HG03460 (cell line): ENCODE results near the gene ITGBL1.

ENCODE experiments used
- ATAC-seq: cut with Tn5 transposase; IDR thresholded peaks from one replicate; pipeline ENCODE4 v1.9.1; 2021; ENCODE audit not compliant: unreplicated experiment

Gene ITGBL1

DNA sequence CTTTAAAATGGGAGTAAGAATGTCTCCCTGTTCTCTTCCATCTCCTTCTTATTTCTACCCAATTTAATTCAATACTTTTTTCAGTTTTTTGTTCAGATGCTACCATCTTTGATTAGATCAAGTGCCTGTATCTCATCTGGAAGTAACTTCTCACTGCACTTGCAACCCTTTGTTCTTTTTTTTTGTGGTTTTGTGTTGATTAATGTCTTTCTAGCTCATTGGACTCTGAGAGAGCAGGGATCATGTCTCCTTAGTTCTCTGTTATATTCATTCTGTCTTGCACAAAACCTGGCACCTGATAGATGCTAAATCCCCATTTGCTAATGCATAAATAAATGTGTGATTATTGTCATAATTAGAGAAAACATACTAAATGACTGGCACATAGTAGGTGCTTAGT, 834 bp upstream of the ITGBL1 start:
- no peak for ATAC-seq

GRCh38 chr13:101453784-101454201, 1.3 kb downstream of the ITGBL1 start:
- peak; percentile 26 for ATAC-seq

GRCh38 chr13:101454767-101455166, 2.3 kb downstream of the ITGBL1 start:
- ATAC-seq = no peak

DNA sequence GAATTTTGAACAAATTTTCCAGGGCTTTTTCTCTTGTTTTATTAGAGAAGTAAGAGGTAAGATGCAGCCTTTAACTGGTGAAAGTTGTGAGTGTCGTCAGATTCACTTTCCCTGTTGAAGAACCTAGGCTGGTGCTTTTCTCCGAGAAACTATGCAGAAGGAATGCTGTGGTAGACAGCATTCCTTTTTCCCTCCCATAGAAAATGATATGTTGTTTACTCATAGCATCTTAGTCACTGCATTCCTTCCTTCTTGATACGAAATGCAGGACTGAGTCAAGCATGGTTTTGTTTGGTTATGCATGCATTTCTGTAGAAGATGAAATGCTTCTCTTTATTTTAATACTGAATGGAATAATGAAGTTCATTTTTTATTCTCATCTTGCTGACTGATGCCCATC, 3.4 kb downstream of the ITGBL1 start:
- no peak for ATAC-seq

DNA sequence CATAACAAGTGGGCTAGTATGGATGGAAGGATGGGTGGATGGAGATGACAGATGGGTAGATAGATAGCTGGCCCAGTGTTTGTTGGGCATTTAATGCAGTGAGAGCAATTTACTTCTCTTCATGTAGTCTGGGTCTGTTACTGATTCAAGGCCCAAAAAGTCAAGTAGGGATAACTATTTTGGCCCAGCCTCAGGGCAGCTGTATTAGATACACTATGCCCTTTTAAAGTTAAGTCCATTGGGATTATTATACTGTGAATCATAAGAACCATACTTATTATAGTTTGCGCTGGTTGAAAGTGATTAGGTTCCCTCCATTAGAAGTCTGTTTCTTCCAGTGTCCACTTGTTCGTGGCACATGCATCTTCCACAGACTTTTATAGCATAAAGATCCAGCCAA, 4.7 kb downstream of the ITGBL1 start:
- ATAC-seq = no peak

GRCh38 chr13:101465877-101466276, 13.4 kb downstream of the ITGBL1 start:
- no peak for ATAC-seq

DNA sequence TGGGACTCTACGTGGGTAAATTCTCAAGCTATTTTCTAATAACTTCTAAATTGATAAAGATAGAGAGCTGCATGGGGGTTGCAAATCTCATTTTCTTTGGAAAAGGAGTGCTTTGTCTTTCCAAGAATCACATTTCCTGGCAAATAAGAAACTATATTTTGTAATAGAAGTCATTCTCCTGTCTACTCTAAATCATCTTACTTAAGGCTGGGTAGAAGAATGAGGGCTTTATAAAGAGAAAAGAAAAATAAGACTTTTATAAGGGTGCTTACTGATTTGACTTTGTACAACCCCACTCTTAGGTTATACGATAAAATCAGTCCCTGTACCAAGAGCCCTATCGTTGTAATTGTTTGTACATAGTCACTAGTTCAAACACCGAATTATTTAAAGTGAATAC, 14.9 kb downstream of the ITGBL1 start:
- ATAC-seq = no peak

DNA sequence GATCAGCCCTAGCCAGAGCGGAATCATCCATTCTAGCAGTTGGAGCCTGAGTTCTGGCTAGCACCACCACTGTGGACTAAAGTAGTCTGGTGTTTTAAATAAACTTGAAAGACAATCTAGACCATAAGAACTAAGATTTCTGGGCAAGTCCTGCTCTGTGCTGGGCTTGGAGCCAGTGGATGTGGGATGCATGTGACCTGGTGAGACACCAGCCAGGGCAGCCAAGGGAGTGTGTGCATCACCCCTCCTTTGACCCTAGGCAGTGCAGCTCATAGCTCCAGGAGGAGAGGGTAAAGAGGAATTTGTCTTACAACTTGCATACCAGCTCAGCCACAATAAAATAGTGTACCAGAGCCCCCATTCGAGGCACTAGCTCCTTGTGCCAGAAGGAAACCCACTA, 21.0 kb downstream of the ITGBL1 start:
- ATAC-seq = no peak

DNA sequence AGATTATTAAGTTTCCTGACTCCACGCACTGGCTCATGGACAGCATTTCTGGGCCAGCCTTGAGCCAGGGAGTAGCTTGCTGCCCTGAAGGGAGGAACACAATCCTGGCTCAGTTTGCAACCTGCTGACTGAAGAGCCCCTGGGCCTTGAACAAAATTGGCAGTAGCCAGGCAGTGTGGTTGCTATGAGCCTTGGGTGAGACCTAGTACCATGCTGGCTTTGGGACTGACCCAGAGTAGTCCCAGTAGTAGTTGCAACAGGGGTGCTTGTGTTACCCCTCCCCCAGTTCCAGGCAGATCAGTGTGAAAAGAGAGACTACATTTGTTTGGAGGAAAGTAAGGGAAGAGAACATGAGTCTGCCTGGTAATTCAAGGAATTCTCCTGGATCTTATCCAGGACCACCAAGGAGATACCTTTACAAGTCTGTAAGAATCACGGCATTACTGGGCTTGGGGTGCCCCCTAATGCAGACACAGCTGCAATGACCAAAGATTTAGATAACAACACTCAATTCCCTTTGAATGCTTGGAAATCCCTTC, 22.0 kb downstream of the ITGBL1 start:
- no peak for ATAC-seq

GRCh38 chr13:101475536-101475935, 23.1 kb downstream of the ITGBL1 start:
- ATAC-seq = no peak

DNA sequence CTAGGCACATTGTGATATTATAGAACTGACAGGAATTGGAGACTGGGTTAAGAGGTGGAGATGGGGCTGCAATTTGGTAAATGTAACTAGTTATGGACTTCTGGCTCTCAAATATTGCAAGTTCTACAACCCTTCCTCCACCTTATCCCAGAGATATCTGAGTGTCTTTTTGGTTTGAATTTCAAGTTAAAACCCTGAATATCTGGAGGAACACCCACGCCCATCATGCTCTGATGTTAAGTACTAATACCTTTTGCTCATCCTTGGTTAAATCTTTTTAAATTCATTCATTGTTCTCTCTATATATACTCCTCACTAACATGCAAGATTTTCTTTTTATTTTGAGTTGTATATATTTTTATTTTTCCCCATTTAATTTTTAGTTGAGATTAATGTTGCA, 28.9 kb downstream of the ITGBL1 start:
- ATAC-seq = no peak

GRCh38 chr13:101486708-101487437, 34.4 kb downstream of the ITGBL1 start:
- no peak for ATAC-seq

GRCh38 chr13:101487438-101487830, 35.0 kb downstream of the ITGBL1 start:
- ATAC-seq = no peak

DNA sequence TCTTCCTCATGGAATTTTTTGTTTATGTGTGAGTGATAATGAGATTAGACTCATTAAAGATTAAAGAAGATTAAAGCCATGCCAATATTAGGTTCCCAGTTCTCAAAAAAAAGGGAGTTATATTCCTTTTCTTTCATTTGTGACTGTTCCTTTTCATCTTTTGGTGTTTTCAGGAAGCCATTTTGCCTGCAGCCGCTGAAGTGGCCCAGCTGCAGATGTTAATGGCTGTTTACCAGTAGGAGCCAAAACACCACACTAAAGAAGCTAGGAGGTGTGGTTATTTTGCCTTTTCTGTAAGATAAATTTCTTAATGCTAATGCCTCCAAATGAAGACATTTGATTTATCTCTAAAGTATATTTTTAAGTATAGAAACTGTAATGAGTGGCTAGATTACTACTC, 36.3 kb downstream of the ITGBL1 start:
- no peak for ATAC-seq

DNA sequence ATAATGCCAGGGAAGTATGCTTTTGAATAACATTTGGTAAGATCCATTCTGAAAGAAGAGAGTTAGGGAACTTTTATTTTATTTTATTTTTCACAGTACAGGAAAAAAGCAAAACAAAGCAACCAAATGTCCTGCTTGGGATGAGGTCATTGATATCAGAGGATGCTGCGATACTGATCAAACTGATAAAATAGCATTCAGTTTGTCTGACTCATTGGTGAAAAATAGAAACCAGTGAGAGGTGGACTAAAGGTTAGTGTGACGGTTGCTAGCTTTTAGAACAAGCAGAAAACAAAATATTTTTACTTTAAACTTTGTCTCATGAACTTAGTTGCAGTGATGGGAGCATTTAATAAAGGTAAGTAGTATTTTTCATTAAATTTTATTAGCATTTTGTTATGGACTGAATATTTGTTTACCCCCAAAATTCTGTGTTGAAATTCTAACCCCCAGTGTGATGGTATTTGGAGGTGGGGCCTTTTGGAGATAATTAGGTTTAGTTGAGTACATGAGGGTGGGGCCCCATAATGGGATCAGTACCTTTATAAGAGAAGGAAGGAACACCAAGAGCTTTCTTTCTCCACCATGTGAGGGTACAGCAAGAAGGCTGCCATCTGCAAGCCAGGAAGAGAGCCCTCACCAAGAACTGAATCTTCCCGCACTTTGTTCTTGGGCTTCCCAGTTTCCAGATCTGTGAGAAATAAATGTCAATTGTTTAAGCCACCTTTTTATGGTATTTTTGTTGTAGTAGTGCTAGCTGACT, 37.3 kb downstream of the ITGBL1 start:
- no peak for ATAC-seq

GRCh38 chr13:101490406-101491015, 38.0 kb downstream of the ITGBL1 start:
- no peak for ATAC-seq

DNA sequence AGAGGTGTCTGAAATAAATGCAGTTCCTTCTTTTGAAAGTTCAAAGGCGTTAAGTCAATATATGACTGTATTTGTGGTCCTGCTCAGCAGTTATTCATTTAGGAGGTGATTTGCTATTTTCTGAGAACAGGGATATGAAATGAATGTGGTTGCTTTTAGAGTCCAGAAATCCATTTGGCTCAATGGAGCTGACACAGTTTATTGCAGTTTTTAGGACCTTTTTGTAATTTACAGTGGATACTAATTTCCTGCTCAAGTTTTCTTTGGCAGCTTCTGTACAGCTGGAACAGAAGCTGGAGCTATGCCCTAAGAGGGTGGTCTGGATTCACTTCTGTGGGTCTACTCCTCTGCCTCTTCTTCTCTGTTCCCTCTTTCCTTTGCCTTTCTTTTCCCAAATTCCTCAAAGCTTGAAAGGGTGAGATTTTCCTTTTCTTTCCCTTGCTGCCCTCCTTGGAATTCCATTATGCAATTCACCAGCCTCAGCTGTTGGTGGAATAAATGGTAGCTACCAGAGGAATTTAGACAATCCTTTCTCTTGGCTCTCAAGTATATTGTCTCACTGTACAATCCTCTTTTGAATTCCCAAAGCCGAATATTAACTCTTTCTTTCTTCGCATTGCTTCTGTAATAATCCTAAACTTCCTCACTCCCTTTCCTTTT, 39.9 kb downstream of the ITGBL1 start:
- no peak for ATAC-seq

GRCh38 chr13:101493541-101493940, 41.1 kb downstream of the ITGBL1 start:
- no peak for ATAC-seq

DNA sequence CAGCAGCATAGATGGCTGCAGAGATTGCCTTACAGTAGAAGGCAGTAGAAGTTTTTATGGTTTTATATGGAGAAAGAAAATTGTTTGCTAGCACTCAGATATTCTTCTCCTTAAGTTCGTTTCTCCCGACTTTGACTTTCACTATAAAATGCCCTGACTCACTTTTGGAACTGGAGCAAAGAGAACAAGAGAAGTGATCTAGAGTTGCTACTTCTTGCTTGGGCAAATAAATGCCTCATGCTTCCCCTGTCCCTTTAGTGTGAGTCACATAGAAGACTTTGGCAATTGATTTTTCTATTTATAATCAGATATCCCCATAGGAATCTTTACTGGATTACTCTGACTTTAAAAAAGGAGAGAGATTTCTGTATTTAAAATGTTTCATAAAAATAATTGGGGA, 46.9 kb downstream of the ITGBL1 start:
- no peak for ATAC-seq

DNA sequence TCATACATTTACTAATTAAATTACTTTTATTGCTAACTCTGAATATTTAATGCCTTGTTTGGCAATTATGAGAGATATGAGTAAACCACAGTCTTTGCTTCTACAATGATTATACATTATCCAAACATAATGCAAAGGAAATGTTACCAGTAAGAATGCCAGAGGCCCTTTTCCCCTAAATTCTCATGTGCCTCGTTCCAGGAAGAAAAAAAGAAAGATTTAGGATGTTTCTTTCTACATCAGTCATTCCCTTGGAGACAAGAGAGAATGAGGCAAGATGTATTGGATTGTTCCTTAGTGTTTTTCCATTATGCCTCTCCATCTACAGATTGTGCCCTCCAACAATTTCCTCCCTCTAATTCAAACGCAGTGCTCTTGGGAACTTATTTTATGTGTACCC, 50.1 kb downstream of the ITGBL1 start:
- no peak for ATAC-seq

DNA sequence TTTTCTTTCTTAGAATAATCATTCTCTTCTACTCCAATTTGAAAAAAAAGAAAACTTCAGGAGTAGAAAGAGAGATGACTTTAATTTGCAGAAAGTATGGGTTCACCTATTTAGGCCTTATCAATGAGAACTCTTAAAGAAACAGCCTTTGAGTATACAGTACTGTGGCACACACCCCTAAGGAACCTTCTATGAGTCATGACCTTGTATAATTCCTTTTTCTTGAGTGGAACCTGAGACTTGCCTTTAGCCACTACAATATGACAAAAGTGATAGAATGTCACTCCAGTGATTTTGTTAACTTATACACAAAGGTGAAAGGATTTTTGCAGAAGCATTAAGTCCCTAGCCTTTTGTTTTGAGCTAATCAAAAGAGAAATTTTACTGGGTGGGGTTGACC, 58.7 kb downstream of the ITGBL1 start:
- no peak for ATAC-seq
